HepG2 (cell line): Measurements from ENCODE around the gene DOCK1. TPM values are rescaled to one million over a fixed set of nuclear protein-coding genes. Genes with fewer than 3 reads are reported as not detected.

ENCODE experiments used
- ATF4 ChIP-seq, 2 experiments: fragments of 450-650 bp in 1 of 2; sonication (generic) in 1 of 2; formaldehyde crosslinking; IDR thresholded peaks; 2 replicates each; pipeline versions ENCODE4 v1.5.0 to v1.8.0; 2020 to 2022; ENCODE audit warnings: mild to moderate bottlenecking in 1 of 2, missing genetic modification reagents in 1 of 2
- BRCA1 ChIP-seq: sonication (generic); formaldehyde crosslinking; IDR thresholded peaks from 2 replicates; pipeline ENCODE4 v1.4.0; 2020; ENCODE audit warnings: missing genetic modification reagents
- CEBPG ChIP-seq: IDR thresholded peaks from 2 replicates; pipeline ENCODE4 v1.6.1; 2016
- FUBP1 ChIP-seq: sonication (generic); formaldehyde crosslinking; IDR thresholded peaks from 2 replicates; pipeline ENCODE4 v1.5.1; 2020; ENCODE audit warnings: missing genetic modification reagents, mild to moderate bottlenecking, borderline replicate concordance
- HOXA5 ChIP-seq: sonication (generic); formaldehyde crosslinking; IDR thresholded peaks from 2 replicates; pipeline ENCODE4 v1.4.0; 2020; ENCODE audit warnings: missing genetic modification reagents
- JUND ChIP-seq: sonication (generic); formaldehyde crosslinking; IDR thresholded peaks from 2 replicates; pipeline ENCODE4 v1.8.0; 2022; ENCODE audit warnings: mild to moderate bottlenecking, missing genetic modification reagents
- NFRKB ChIP-seq: fragments of 450-650 bp; IDR thresholded peaks from 2 replicates; pipeline ENCODE4 v1.6.1; 2017
- NONO ChIP-seq, 2 experiments: fragments of 450-650 bp in 1 of 2; sonication (generic) in 1 of 2; formaldehyde crosslinking in 1 of 2; IDR thresholded peaks in 1 of 2; conservative IDR thresholded peaks in 1 of 2; 2 replicates each; pipeline versions ENCODE4 v1.6.1 to v1.8.0; 2017 to 2022; ENCODE audit warnings: mild to moderate bottlenecking in 1 of 2, missing genetic modification reagents in 1 of 2, moderate library complexity in 1 of 2
- NPAS2 ChIP-seq: sonication (generic); formaldehyde crosslinking; IDR thresholded peaks from 2 replicates; pipeline ENCODE4 v1.8.0; 2022; ENCODE audit warnings: mild to moderate bottlenecking, missing genetic modification reagents, borderline replicate concordance
- ONECUT2 ChIP-seq: sonication (generic); formaldehyde crosslinking; IDR thresholded peaks from 2 replicates; pipeline ENCODE4 v1.4.0; 2020; ENCODE audit warnings: missing genetic modification reagents
- PITX1 ChIP-seq: sonication (generic); formaldehyde crosslinking; IDR thresholded peaks from 2 replicates; pipeline ENCODE4 v1.5.1; 2020; ENCODE audit warnings: mild to moderate bottlenecking, missing genetic modification reagents
- POLR2A ChIP-seq, 2 experiments: IDR thresholded peaks; 2 replicates each; pipeline ENCODE4 v1.6.1; 2011; ENCODE audit warnings: low read depth in 2 of 2, low read length in 2 of 2, mild to moderate bottlenecking in 1 of 2, moderate library complexity in 1 of 2; ENCODE audit not compliant: insufficient read depth in 1 of 2
- REPIN1 ChIP-seq: sonication (generic); formaldehyde crosslinking; IDR thresholded peaks from 2 replicates; pipeline ENCODE4 v1.8.0; 2022; ENCODE audit warnings: missing genetic modification reagents, low read depth, mild to moderate bottlenecking, borderline replicate concordance
- SALL2 ChIP-seq: sonication (generic); formaldehyde crosslinking; IDR thresholded peaks from 2 replicates; pipeline ENCODE4 v1.8.1; 2023; ENCODE audit warnings: mild to moderate bottlenecking, missing genetic modification reagents, inconsistent platforms
- SAP130 ChIP-seq: IDR thresholded peaks from 2 replicates; pipeline ENCODE4 v1.6.1; 2016; ENCODE audit warnings: low read depth
- TEAD3 ChIP-seq: optimal IDR thresholded peaks from 2 replicates; pipeline ENCODE3; 2016; ENCODE audit warnings: borderline replicate concordance
- TFAP4 ChIP-seq: sonication (generic); IDR thresholded peaks from 2 replicates; pipeline ENCODE4 v1.6.1; 2016; ENCODE audit warnings: low read depth, borderline replicate concordance
- YY1 ChIP-seq: IDR thresholded peaks from 2 replicates; pipeline ENCODE4 v1.6.1; 2011; ENCODE audit warnings: low read length, low read depth, moderate library complexity, mild to moderate bottlenecking; ENCODE audit not compliant: insufficient read depth, insufficient replicate concordance
- ZNF20 ChIP-seq: sonication (generic); formaldehyde crosslinking; IDR thresholded peaks from 2 replicates; pipeline ENCODE4 v1.4.0; 2020; ENCODE audit warnings: mild to moderate bottlenecking, moderate library complexity, missing genetic modification reagents
- ZNF274 ChIP-seq: sonication (generic); formaldehyde crosslinking; IDR thresholded peaks from 2 replicates; pipeline ENCODE4 v1.5.1; 2020; ENCODE audit warnings: mild to moderate bottlenecking, missing genetic modification reagents
- ZNF629 ChIP-seq: sonication (generic); formaldehyde crosslinking; conservative IDR thresholded peaks from 2 replicates; pipeline ENCODE4 v1.5.0; 2020; ENCODE audit warnings: missing genetic modification reagents
- ZNF781 ChIP-seq: sonication (generic); formaldehyde crosslinking; IDR thresholded peaks from 2 replicates; pipeline ENCODE4 v1.5.1; 2020; ENCODE audit warnings: borderline replicate concordance, mild to moderate bottlenecking, missing genetic modification reagents; ENCODE audit errors: not compliant biosample characterization
- ZNF784 ChIP-seq: sonication (generic); formaldehyde crosslinking; IDR thresholded peaks from 2 replicates; pipeline ENCODE4 v1.5.1; 2020; ENCODE audit warnings: missing genetic modification reagents, mild to moderate bottlenecking, borderline replicate concordance
- ZSCAN25 ChIP-seq: sonication (generic); formaldehyde crosslinking; IDR thresholded peaks from 2 replicates; pipeline ENCODE4 v1.8.0; 2022; ENCODE audit warnings: mild to moderate bottlenecking, missing genetic modification reagents
- polyA plus RNA-seq, 8 experiments: library from polyadenylated mRNA; depleted of rRNA in 3 of 8; stranded (reverse) in 7 of 8; unstranded in 1 of 8; fragments of >200 nt; fragmentation: Illumina TruSeq in 4 of 8; extraction: Trizol in 4 of 8; gene quantifications; 2 replicates each; pipeline versions ENCODE4 v1.2.1 to v1.2.3, GENCODE V29; 2011 to 2016; ENCODE audit warnings: low read depth in 4 of 8, missing spikeins in 1 of 8, mixed read lengths in 1 of 8; ENCODE audit not compliant: insufficient read depth in 1 of 8
- total RNA-seq, 5 experiments: library from RNA; depleted of rRNA; stranded (reverse); fragments of >200 nt; fragmentation: Illumina TruSeq; extraction: Trizol; gene quantifications; 2 replicates each; pipeline ENCODE4 v1.2.3, GENCODE V29; 2016; ENCODE audit warnings: low read depth in 1 of 5

DOCK1 gene
- total and polyA plus RNA-seq, 2 of the 13 experiments (the other 11 are each of a cell fraction or from before 2014, with no cell fraction given) = 8.3 to 25.5 TPM

GRCh38 chr10:126905776-126906703, 812 bp downstream of the DOCK1 start (continued):
- TF ChIP-seq ATF4 (CRISPR knock-in tag; IDR thresholded peaks at IDR 0.05) (no peak), CEBPG (no peak), SAP130 (CRISPR knock-in tag) (0 out of 2 replicates have a peak, but pooled peaks have one; percentile 11), SALL2 (CRISPR knock-in tag) (no peak), ZNF20 (CRISPR knock-in tag) (no peak), BRCA1 (CRISPR knock-in tag) (no peak), NPAS2 (CRISPR knock-in tag) (no peak), JUND (CRISPR knock-in tag) (no peak), ZNF784 (CRISPR knock-in tag) (no peak), ZSCAN25 (CRISPR knock-in tag) (no peak), TEAD3 (CRISPR knock-in tag) (peak; percentile 39), NONO (IDR thresholded peaks at IDR 0.05) (no peak), NONO (CRISPR knock-in tag; conservative IDR thresholded peaks at IDR 0.05) (peak; percentile 50), ZNF274 (CRISPR knock-in tag) (no peak), FUBP1 (CRISPR knock-in tag) (no peak), TFAP4 (no peak), PITX1 (no peak), HOXA5 (no peak), ZNF781 (CRISPR knock-in tag) (no peak), POLR2A (IDR thresholded peaks at IDR 0.05; ENCODE audit: insufficient read depth in 1 of 2, low read depth in 2 of 2, low read length in 2 of 2) (peak; percentile 48 to 53; a peak in 3 of 4 replicates), NFRKB (no peak), ONECUT2 (no peak), YY1 (no peak), REPIN1 (CRISPR knock-in tag) (no peak), ZNF629 (CRISPR knock-in tag) (no peak)
